K562 (cell line): ENCODE results near the gene S100A9. TPM values are rescaled to one million over a fixed set of nuclear protein-coding genes. Genes with fewer than 3 reads are reported as not detected.

ENCODE experiments used
- ATAC-seq: fragments of 200-7000 bp; cut with Tn5 transposase; 3 replicates; pipeline ENCODE4 v1.9.1; 2020; ENCODE audit warnings: moderate library complexity
- BruUV-seq: library from RNA; stranded (reverse); fragments of 400-500 nt; replicated peaks from 2 replicates; lab custom pipeline; 2021; lab: Mats Ljungman, UMichigan
- CTCF ChIA-PET: fragments of 300-600 bp; formaldehyde crosslinking; extraction: SDS; loops from one replicate; lab custom pipeline; 2021; ENCODE audit warnings: low intra/inter-chr PET ratio; lab: Yijun Ruan, JAX
- POLR2A ChIA-PET: fragments of 300-600, 350-650 bp; sonication (Branson Sonifier 250); formaldehyde crosslinking; extraction: SDS; loops from one replicate; lab custom pipeline; 2021; ENCODE audit warnings: antibody characterized with exemption, inconsistent platforms; lab: Yijun Ruan, JAX
- DNase-seq, 4 experiments: peaks; one replicate each; pipeline versions ENCODE4 v3.0.0 to v3.0.0-alpha.2; 2011 to 2018; ENCODE audit warnings: low spot score in 3 of 4, mixed read lengths in 3 of 4; ENCODE audit errors: extremely low read depth in 1 of 4
- FAIRE-seq: peaks from 2 replicates; lab custom pipeline; 2011; peaks lifted over from hg19 to GRCh38; lab: Jason Lieb, UNC
- H2AFZ ChIP-seq: 2 replicates; pipeline ENCODE4 v1.6.0; 2011; ENCODE audit warnings: low read depth, low read length, control low read depth, inconsistent platforms
- H3K27ac ChIP-seq: fragments of 200-600 bp; 3 replicates; pipeline ENCODE4 v1.8.0; 2011; ENCODE audit warnings: low read depth, mild to moderate bottlenecking, control low read depth, inconsistent platforms, low read length, moderate library complexity, mixed read lengths; ENCODE audit errors: extremely low read depth
- H3K27me3 ChIP-seq, 2 experiments: fragments of 300-600 bp in 1 of 2; 2 replicates in 1 of 2; 3 replicates in 1 of 2; pipeline versions ENCODE4 v1.6.0 to v1.8.0; 2011; ENCODE audit warnings: inconsistent platforms in 2 of 2, low read length in 2 of 2, mild to moderate bottlenecking in 1 of 2, mixed read lengths in 1 of 2, moderate library complexity in 1 of 2; ENCODE audit not compliant: control insufficient read depth in 2 of 2, insufficient read depth in 2 of 2
- H3K36me3 ChIP-seq: fragments of 300-600 bp; 3 replicates; pipeline ENCODE4 v1.8.0; 2011; ENCODE audit warnings: mild to moderate bottlenecking, low read length, inconsistent platforms; ENCODE audit not compliant: control insufficient read depth, insufficient read depth
- H3K4me1 ChIP-seq, 2 experiments: fragments of 200-600 bp in 1 of 2; replicated peaks in 1 of 2; 2 replicates in 1 of 2; 3 replicates in 1 of 2; pipeline versions ENCODE4 v1.5.1 to v1.8.0; 2011; ENCODE audit warnings: inconsistent platforms in 2 of 2, low read length in 2 of 2, mild to moderate bottlenecking in 1 of 2, mixed read lengths in 1 of 2, moderate library complexity in 1 of 2; ENCODE audit not compliant: control insufficient read depth in 2 of 2, insufficient read depth in 2 of 2
- H3K4me2 ChIP-seq: 2 replicates; pipeline ENCODE4 v1.6.1; 2011; ENCODE audit warnings: low read length, control low read depth, inconsistent platforms, mixed read lengths; ENCODE audit not compliant: insufficient read depth
- H3K4me3 ChIP-seq: fragments of 200-600 bp; sonication (generic), shearing (Covaris generic); 2 replicates; pipeline ENCODE4 v1.5.1; 2016; ENCODE audit warnings: control low read depth, inconsistent platforms
- H3K79me2 ChIP-seq: fragments of 200-600 bp; 3 replicates; pipeline ENCODE4 v1.8.0; 2011; ENCODE audit warnings: low read length, inconsistent platforms; ENCODE audit not compliant: control insufficient read depth, insufficient read depth
- H3K9ac ChIP-seq, 2 experiments: 2 replicates each; pipeline versions ENCODE4 v1.6.0 to v1.6.1; 2011; ENCODE audit warnings: low read depth in 2 of 2, low read length in 2 of 2, control low read depth in 1 of 2, inconsistent platforms in 1 of 2, mild to moderate bottlenecking in 1 of 2, mixed read lengths in 1 of 2; ENCODE audit not compliant: insufficient read depth in 1 of 2
- H3K9me1 ChIP-seq: one replicate; pipeline ENCODE4 v1.6.0; 2011; ENCODE audit warnings: inconsistent platforms, mild to moderate bottlenecking, low read length, moderate library complexity; ENCODE audit not compliant: control insufficient read depth, insufficient read depth
- H3K9me3 ChIP-seq: replicated peaks from 2 replicates; pipeline ENCODE4 v1.5.1; 2011; ENCODE audit warnings: low read depth, low read length, inconsistent platforms; ENCODE audit not compliant: control insufficient read depth, insufficient read depth
- H4K20me1 ChIP-seq: replicated peaks from 2 replicates; pipeline ENCODE4 v1.6.1; 2011; ENCODE audit warnings: low read length, inconsistent platforms, mixed read lengths; ENCODE audit not compliant: control insufficient read depth, insufficient read depth
- ETV5 ChIP-seq: sonication (generic); formaldehyde crosslinking; IDR thresholded peaks from 2 replicates; pipeline ENCODE4 v1.4.0; 2020; ENCODE audit warnings: low read depth, mild to moderate bottlenecking, missing genetic modification reagents
- HLTF ChIP-seq: fragments of 450-650 bp; IDR thresholded peaks from 2 replicates; pipeline ENCODE4 v1.6.1; 2016
- LARP7 ChIP-seq: fragments of 450-650 bp; IDR thresholded peaks from 2 replicates; pipeline ENCODE4 v1.6.1; 2016
- LCOR ChIP-seq: sonication (generic); formaldehyde crosslinking; IDR thresholded peaks from 2 replicates; pipeline ENCODE4 v1.8.0; 2022; ENCODE audit warnings: mild to moderate bottlenecking, missing genetic modification reagents
- POLR3A ChIP-seq: IDR thresholded peaks from 2 replicates; pipeline ENCODE4 v1.6.1; 2011; ENCODE audit warnings: borderline replicate concordance, mild to moderate bottlenecking, moderate library complexity; ENCODE audit not compliant: insufficient read length, insufficient read depth; ENCODE audit errors: extremely low read depth
- RHOXF2B ChIP-seq: fragments of 250-450 bp; sonication (Bioruptor Pico); conservative IDR thresholded peaks from 2 replicates; pipeline ENCODE4 v1.5.1; 2021
- THAP7 ChIP-seq: fragments of 250-450 bp; sonication (Bioruptor Pico); IDR thresholded peaks from 2 replicates; pipeline ENCODE4 v1.5.0; 2021
- THRA ChIP-seq: fragments of 450-650 bp; IDR thresholded peaks from 2 replicates; pipeline ENCODE4 v1.6.1; 2017; ENCODE audit warnings: mild to moderate bottlenecking, moderate library complexity
- ZBTB17 ChIP-seq: fragments of 450-650 bp; formaldehyde crosslinking; IDR thresholded peaks from 2 replicates; pipeline ENCODE4 v1.4.0; 2020; ENCODE audit warnings: mild to moderate bottlenecking
- WGBS: fragments of 100-300 bp; shearing (Covaris generic); methylation state at CpG from one replicate; pipeline ENCODE4 v1.1.6; 2016; ENCODE audit warnings: low coverage, mixed read lengths; ENCODE audit not compliant: insufficient coverage; ENCODE audit errors: missing lambda C conversion rate; 5-methylcytosine and 5-hydroxymethylcytosine counted together
- in situ Hi-C: fragments of 300-500 bp; cut with MboI; formaldehyde crosslinking; loops from 4 replicates; pipeline ENCODE4 v1.15.0; 2018; ENCODE audit warnings: inconsistent platforms, mixed read lengths
- intact Hi-C: fragments of 100-400 bp; cut with micrococcal nuclease; formaldehyde crosslinking; loops from 2 replicates; pipeline ENCODE4 v1.14.2; 2022
- polyA plus RNA-seq, 8 experiments: library from polyadenylated mRNA; depleted of rRNA in 4 of 8; stranded (reverse) in 5 of 8; unstranded in 3 of 8; fragments of >200 nt; fragmentation: Nextera tagmentation in 2 of 8; fragmentation: Illumina TruSeq in 1 of 8; extraction: Ambion mirVana in 2 of 8; extraction: Trizol in 1 of 8; gene quantifications; 2 replicates each; pipeline versions ENCODE4 v1.2.1 to v1.2.3, GENCODE V29; 2011 to 2014; ENCODE audit warnings: inconsistent platforms in 1 of 8, missing spikeins in 1 of 8
- total RNA-seq, 7 experiments: library from RNA; depleted of rRNA in 6 of 7; stranded (reverse); fragments of >200 nt in 6 of 7; fragmentation: Illumina TruSeq in 2 of 7; extraction: Trizol in 2 of 7; gene quantifications; 2 replicates each; pipeline versions ENCODE4 v1.2.1 to v1.2.3, GENCODE V29; 2011 to 2021; ENCODE audit warnings: low replicate concordance in 1 of 7

The S100A9 gene
- total and polyA plus RNA-seq, 9 of the 15 experiments (the other 6 are each of a cell fraction or from before 2014, with no cell fraction given), result 0.80 TPM; not detected in 8

GRCh38 chr1:153403421-153404085, 45.9 kb downstream of the S100A9 start:
- intact Hi-C loops, result no loop called here
- Histone ChIP-seq H3K4me3 (no peak overlapping the region), H3K9me1 (no peaks in the 10 kb centered on the region), H3K27ac (no peak overlapping the region), H3K4me1 (no peaks in the 10 kb centered on the region; a peak in 1 of 5 replicates), H4K20me1 (0 out of 2 replicates have a peak, but pooled peaks cover 4% of the 10 kb centered on the region), H3K9ac (no peak overlapping the region), H3K79me2 (no peaks in the 10 kb centered on the region), H3K27me3 (peaks cover 12 to 39% of the 10 kb centered on the region in 2 experiments; a peak in 3 of 5 replicates), H3K9me3 (no peaks in the 10 kb centered on the region), H3K36me3 (no peaks in the 10 kb centered on the region), H3K4me2 (no peak overlapping the region), H2AFZ (no peak overlapping the region)
- CTCF ChIA-PET, result no interaction called here
- BruUV-seq, result no TSS peak
- in situ Hi-C loops, result no loop called here
- WGBS, result 4% methylated on average over 11 of the region's 11 CpGs
- ATAC-seq, result no peak
- DNase-seq, result no peak
- TF ChIP-seq POLR3A (no peak), LARP7 (no peak), LCOR (CRISPR knock-in tag) (no peak), THRA (no peak), THAP7 (CRISPR knock-in tag) (no peak), HLTF (no peak), RHOXF2B (CRISPR knock-in tag) (no peak), ZBTB17 (CRISPR knock-in tag) (no peak), ETV5 (CRISPR knock-in tag) (no peak)
- POLR2A ChIA-PET, result no interaction called here
- no peak for FAIRE-seq
